Mammary epithelial cell (primary cell): ENCODE data around the gene NELFB.

ENCODE experiments used
- CTCF ChIP-seq, 2 donors: IDR thresholded peaks in 1 of 2; conservative IDR thresholded peaks in 1 of 2; 2 replicates each; pipeline ENCODE4 v1.5.1; 2011 to 2012; ENCODE audit warnings: inconsistent platforms in 2 of 2, low read length in 2 of 2, mild to moderate bottlenecking in 2 of 2, control low read depth in 1 of 2, low read depth in 1 of 2; ENCODE audit not compliant: insufficient read depth in 1 of 2; ENCODE audit errors: extremely low read depth in 1 of 2
- EZH2 ChIP-seq: IDR thresholded peaks from 2 replicates; pipeline ENCODE4 v1.6.1; 2012; ENCODE audit warnings: low read length, inconsistent platforms, borderline replicate concordance

- TF ChIP-seq CTCF (conservative IDR thresholded peaks at IDR 0.05 in 1 of 2, IDR thresholded peaks at IDR 0.05 in 1 of 2; ENCODE audit: extremely low read depth in 1 of 2, insufficient read depth in 1 of 2, low read depth in 1 of 2, low read length in 2 of 2) (no peak), EZH2 (no peak)
These were observed 56.3 kb downstream of the NELFB start for GRCh38 chr9:137311171-137311985.
